Stimulated activated effector memory CD8-positive, alpha-beta T cell treated with anti-CD3 and anti-CD28 coated beads, Interleukin-12 subunit alpha, Interleukin-12 subunit beta, amount 100 ng/mL, for 72 hours (primary cell): ENCODE measurements around the gene ADGRD1.

Experiments
- ATAC-seq: fragments of 150-1000 bp; cut with Tn5 transposase; 2 replicates; pipeline ENCODE4 v1.10.0; 2021
- DNase-seq, 2 donors: peaks; one replicate each; pipeline ENCODE4 v3.0.0; 2021 to 2022; ENCODE audit warnings: low spot score in 2 of 2
- H3K27ac Mint-ChIP-seq: one replicate; pipeline ENCODE4 v1.8.0; 2022; ENCODE audit warnings: mild to moderate bottlenecking, mixed read lengths
- H3K36me3 Mint-ChIP-seq: one replicate; pipeline ENCODE4 v1.8.0; 2022; ENCODE audit warnings: mild to moderate bottlenecking, mixed read lengths
- H3K4me1 Mint-ChIP-seq: one replicate; pipeline ENCODE4 v1.8.0; 2022; ENCODE audit warnings: mixed read lengths
- H3K4me3 Mint-ChIP-seq: one replicate; pipeline ENCODE4 v1.8.0; 2022; ENCODE audit warnings: mild to moderate bottlenecking, mixed read lengths
- H3K9me3 Mint-ChIP-seq: one replicate; pipeline ENCODE4 v1.8.0; 2022; ENCODE audit warnings: mixed read lengths

Gene ADGRD1

DNA sequence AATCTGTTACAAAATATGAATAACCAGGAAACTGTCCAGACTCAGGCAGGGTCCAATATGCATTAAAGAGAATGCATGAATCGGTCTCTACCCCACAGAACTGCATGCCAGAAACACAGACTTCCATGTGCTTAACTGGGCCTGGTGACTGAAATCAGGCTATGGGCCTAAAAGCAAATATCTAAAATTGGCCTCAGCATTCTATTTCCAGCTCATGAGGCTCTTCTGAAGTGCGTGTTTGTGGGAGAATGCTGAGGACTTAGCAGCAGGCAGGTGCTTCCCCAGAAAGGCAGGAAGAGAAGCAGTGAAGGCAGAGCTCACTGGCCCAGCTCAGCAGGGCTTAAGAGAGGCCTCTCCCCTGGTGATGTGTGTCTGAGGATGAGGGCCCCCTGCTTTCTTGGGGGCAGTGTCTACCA, 48.5 kb downstream of the ADGRD1 start:
- Mint-ChIP-seq H3K9me3 (no peaks in the 10 kb centered on the region), H3K4me3 (no peak overlapping the region)

DNA sequence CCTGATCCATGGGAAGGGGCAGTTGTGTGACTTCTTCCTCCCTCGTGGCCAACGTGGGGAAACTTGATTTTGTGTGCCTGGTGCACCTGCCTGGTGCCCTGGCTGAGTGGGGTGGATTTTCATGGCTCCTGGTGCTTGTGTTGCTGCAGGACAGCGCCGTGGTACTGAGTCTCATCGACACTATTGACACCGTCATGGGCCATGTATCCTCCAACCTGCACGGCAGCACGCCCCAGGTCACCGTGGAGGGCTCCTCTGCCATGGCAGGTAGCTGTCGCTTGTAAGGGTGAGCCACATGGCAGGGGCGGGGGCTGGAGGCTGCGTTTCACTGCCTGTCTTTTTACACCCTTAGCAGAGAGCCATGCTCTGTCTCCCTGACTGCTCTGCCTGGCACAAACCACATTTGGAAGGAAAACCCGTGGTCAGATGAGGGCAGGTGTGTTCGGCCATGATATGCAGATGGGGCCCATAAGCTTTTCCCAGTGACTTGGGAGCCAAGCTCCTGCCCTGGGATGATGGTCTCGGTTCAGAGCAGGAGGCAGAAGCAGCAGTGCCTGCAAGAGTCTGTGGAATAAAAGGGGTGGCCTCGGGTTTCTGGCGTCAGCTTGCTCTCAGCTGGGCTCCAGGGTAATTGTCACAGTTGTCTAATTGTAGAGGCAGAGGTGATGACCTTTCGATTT, 49.5 kb downstream of the ADGRD1 start:
- DNase-seq (no peak), ATAC-seq (no peak)
- Mint-ChIP-seq H3K27ac (no peak overlapping the region), H3K4me3 (no peak overlapping the region), H3K36me3 (no peaks in the 10 kb centered on the region), H3K9me3 (no peaks in the 10 kb centered on the region), H3K4me1 (no peaks in the 10 kb centered on the region)

More for the DNA sequence above, 48.5 kb downstream of the ADGRD1 start:
- ATAC-seq (no peak), DNase-seq (no peak)
- H3K4me1 Mint-ChIP-seq: no peaks in the 10 kb centered on the region
- H3K27ac Mint-ChIP-seq: no peak overlapping the region
- H3K36me3 Mint-ChIP-seq: no peaks in the 10 kb centered on the region

DNA sequence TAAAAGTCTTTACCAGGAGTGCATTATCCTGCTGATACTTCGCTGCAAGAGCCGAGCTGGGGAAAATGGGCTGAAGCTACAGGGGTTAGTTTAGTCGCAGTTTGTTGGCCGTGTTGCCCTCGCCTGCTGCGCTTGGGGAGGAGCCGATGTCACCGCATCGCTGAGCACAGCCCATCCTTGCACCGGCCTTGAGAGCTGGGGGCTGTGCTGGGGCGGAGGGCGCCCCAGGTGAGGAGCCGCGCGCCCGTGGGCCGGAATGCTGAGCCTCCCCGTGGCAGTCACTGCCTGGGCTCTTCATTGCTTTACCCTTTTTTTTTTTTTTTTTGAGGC, 50.0 kb downstream of the ADGRD1 start:
- DNase-seq (no peak), ATAC-seq (no peak)
- Mint-ChIP-seq H3K9me3 (no peaks in the 10 kb centered on the region), H3K27ac (no peak overlapping the region), H3K4me1 (no peaks in the 10 kb centered on the region), H3K36me3 (no peaks in the 10 kb centered on the region), H3K4me3 (peak overlapping the region; percentile 28)

DNA sequence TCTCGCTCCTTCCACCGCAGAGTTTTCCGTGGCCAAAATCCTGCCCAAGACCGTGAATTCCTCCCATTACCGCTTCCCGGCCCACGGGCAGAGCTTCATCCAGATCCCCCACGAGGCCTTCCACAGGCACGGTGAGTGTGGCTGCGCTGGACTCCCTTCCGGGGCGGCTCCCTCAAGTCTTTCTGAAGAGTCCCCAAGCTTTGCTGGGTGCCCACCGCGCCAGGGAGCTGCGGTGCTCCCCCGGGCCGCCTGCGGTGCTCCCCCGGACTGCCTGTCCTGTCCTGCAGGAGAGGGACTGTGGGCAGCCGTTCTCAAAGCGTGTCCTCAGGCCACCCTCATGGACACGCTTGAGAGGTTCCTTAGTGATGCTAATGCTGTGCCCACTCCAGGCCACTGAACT, 50.5 kb downstream of the ADGRD1 start:
- peak overlapping the region; percentile 28 for H3K4me3 Mint-ChIP-seq
- H3K27ac Mint-ChIP-seq: no peak overlapping the region
- no peaks in the 10 kb centered on the region for H3K4me1 Mint-ChIP-seq
- DNase-seq: no peak
- H3K36me3 Mint-ChIP-seq: no peaks in the 10 kb centered on the region
- ATAC-seq: no peak
- no peaks in the 10 kb centered on the region for H3K9me3 Mint-ChIP-seq

- H3K9me3 Mint-ChIP-seq: no peaks in the 10 kb centered on the region
- H3K27ac Mint-ChIP-seq: no peak overlapping the region
- no peak overlapping the region for H3K4me3 Mint-ChIP-seq
- H3K36me3 Mint-ChIP-seq: no peaks in the 10 kb centered on the region
- DNase-seq: no peak
- ATAC-seq: peak; percentile 25
- no peaks in the 10 kb centered on the region for H3K4me1 Mint-ChIP-seq
These were observed 51.7 kb downstream of the ADGRD1 start for GRCh38 chr12:131005161-131006035.

- no peaks in the 10 kb centered on the region for H3K4me1 Mint-ChIP-seq
- no peaks in the 10 kb centered on the region for H3K36me3 Mint-ChIP-seq
- H3K27ac Mint-ChIP-seq: no peak overlapping the region
- H3K4me3 Mint-ChIP-seq: no peak overlapping the region
- DNase-seq (no peak), ATAC-seq (no peak)
- no peaks in the 10 kb centered on the region for H3K9me3 Mint-ChIP-seq
These were observed 52.5 kb downstream of the ADGRD1 start for GRCh38 chr12:131006036-131006735.

DNA sequence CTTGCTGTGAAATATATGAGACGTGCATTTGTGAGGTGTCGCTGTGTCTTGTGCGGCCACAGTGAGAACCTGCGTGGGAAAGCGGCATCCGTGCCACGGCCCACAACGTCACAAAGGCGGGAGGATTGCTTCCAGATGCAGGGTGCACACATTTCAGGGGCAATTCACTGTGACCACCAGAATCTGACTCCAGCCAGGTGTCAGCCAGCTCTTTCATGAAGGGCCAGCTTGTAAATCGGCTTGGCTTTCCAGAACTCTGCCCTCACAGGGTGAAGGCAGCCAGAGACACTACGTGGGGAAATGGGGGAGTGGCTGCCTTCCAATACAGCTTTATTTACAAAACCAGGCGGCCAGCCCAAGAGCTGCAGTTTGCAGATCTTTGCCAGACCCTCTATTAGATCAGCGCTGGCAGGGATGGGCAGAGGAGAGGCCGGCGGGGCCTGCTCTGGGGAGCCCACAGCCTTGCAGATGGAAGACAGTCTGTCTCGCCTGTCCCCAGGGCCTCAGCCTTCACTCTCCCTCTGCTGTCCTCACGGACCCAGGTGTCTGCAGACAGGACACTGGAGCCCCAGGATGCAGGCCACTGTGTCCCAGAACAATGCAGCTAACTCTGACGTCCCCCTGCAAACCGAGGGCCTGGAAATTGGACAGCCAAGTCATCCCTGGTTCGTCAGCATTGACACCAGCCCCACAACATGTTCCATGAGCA, 53.5 kb downstream of the ADGRD1 start:
- no peaks in the 10 kb centered on the region for H3K36me3 Mint-ChIP-seq
- no peak overlapping the region for H3K4me3 Mint-ChIP-seq
- no peaks in the 10 kb centered on the region for H3K9me3 Mint-ChIP-seq
- ATAC-seq: no peak
- H3K27ac Mint-ChIP-seq: no peak overlapping the region
- no peak for DNase-seq
- H3K4me1 Mint-ChIP-seq: no peaks in the 10 kb centered on the region

DNA sequence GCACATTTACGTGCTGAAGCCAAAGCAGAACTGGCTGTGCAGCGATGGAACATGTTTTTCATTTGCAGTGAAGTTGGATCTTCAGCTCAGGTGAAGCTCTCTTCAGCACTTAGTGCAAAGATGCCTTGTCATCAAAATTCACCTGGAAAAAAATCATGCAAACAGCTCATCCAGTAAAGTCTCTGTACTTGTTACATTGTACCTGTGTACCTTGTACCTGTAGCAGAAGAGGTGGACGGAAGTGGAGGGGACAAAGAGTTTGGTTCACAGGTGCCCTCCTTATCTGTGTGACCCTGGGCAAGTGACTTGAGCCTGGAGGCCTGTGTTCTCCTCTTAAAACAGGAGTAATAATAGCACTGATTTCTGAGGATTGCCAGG, 54.0 kb downstream of the ADGRD1 start:
- ATAC-seq: no peak
- H3K27ac Mint-ChIP-seq: no peak overlapping the region
- H3K9me3 Mint-ChIP-seq: no peaks in the 10 kb centered on the region
- no peaks in the 10 kb centered on the region for H3K36me3 Mint-ChIP-seq
- H3K4me1 Mint-ChIP-seq: no peaks in the 10 kb centered on the region
- H3K4me3 Mint-ChIP-seq: no peak overlapping the region
- no peak for DNase-seq

- ATAC-seq (peak; percentile 3), DNase-seq (no peak)
- no peaks in the 10 kb centered on the region for H3K9me3 Mint-ChIP-seq
- H3K4me3 Mint-ChIP-seq: no peak overlapping the region
- H3K27ac Mint-ChIP-seq: no peak overlapping the region
- no peaks in the 10 kb centered on the region for H3K36me3 Mint-ChIP-seq
- H3K4me1 Mint-ChIP-seq: no peaks in the 10 kb centered on the region
These were observed 54.6 kb downstream of the ADGRD1 start for GRCh38 chr12:131008131-131008912.

GRCh38 chr12:131008913-131009270, 55.2 kb downstream of the ADGRD1 start:
- peak; percentile 2 for ATAC-seq

DNA sequence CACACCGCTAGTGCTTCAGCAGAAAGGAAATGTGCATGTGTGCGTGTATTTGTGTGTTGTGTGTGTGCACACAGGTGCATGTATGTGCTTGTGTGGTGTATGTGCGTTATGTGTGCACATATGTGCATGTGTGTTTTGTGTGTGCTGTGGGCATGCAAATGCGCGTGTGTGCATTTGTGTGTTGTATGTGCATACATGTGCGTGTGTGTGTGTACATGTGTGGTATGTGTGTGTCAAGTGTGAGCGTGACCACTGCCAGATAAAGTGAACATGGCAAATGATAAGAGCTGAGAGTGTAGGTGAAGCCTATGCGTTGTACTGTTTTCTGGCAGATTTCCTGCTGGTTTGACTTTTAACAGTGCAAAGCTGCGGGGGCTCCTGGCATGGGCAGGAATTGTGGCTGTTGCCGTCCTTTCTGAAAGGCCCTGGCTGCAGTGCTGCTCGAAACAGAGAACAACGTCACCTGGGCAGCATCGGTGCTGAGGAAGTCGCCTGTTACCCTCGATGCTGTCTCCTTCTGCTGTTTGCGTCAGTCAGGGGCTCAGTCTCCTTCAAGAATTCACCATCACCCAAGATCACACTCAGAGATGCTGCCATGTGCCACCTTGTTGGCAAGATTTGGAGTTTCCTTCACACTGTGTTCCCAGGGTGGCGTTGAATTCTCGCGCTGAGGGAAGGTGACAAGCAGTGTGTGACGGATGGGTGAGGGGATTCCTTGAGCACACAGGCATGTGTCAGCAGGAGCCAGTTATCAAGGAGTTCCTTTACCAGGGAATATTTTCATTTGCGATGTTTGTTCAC, 56.1 kb downstream of the ADGRD1 start:
- H3K27ac Mint-ChIP-seq: no peak overlapping the region
- H3K4me1 Mint-ChIP-seq: no peaks in the 10 kb centered on the region
- H3K4me3 Mint-ChIP-seq: no peak overlapping the region
- DNase-seq (no peak), ATAC-seq (no peak)
- H3K36me3 Mint-ChIP-seq: no peaks in the 10 kb centered on the region
- no peaks in the 10 kb centered on the region for H3K9me3 Mint-ChIP-seq

More at GRCh38 chr12:131008913-131009270, 55.2 kb downstream of the ADGRD1 start:
- Mint-ChIP-seq H3K9me3 (no peaks in the 10 kb centered on the region), H3K36me3 (no peaks in the 10 kb centered on the region), H3K27ac (no peak overlapping the region), H3K4me3 (no peak overlapping the region), H3K4me1 (no peaks in the 10 kb centered on the region)
- DNase-seq: no peak

DNA sequence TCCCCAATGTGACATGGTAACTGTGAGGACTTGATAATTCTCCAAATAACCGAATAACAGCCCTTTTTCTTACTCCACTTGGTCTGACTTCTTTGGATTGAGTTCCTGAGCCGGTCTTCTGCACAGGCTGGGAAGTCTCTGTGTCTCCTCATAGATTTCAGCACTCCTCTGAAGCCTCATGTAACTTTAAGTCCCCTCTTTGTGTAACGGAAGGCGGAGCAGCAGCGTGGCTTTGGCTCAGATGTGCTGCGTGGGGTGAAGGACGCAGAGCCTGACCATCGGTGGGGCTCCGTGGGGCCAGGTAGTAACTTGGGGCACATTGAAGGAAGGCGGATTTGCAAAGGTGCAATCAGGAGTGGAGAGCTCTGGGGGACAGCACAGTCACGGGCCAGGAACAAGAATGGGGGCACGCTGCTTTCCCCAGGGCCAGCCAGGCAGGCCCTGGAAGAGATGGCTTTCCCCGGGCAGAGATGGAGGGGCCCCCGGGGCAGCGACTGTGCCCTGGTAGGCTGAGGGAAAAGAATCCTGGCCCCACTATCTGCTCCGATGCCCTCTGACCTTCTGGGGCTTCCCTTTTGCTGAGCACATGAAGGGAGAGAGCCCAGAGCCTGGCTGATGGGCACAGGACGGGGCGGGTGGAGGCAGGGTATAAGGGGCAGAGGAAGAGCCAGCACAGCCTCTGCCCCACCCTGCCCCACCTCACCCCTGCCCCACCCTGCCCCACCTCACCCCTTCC, 56.9 kb downstream of the ADGRD1 start:
- Mint-ChIP-seq H3K9me3 (no peaks in the 10 kb centered on the region), H3K36me3 (no peaks in the 10 kb centered on the region), H3K4me3 (no peak overlapping the region), H3K4me1 (no peaks in the 10 kb centered on the region), H3K27ac (no peak overlapping the region)
- DNase-seq (no peak), ATAC-seq (no peak)

DNA sequence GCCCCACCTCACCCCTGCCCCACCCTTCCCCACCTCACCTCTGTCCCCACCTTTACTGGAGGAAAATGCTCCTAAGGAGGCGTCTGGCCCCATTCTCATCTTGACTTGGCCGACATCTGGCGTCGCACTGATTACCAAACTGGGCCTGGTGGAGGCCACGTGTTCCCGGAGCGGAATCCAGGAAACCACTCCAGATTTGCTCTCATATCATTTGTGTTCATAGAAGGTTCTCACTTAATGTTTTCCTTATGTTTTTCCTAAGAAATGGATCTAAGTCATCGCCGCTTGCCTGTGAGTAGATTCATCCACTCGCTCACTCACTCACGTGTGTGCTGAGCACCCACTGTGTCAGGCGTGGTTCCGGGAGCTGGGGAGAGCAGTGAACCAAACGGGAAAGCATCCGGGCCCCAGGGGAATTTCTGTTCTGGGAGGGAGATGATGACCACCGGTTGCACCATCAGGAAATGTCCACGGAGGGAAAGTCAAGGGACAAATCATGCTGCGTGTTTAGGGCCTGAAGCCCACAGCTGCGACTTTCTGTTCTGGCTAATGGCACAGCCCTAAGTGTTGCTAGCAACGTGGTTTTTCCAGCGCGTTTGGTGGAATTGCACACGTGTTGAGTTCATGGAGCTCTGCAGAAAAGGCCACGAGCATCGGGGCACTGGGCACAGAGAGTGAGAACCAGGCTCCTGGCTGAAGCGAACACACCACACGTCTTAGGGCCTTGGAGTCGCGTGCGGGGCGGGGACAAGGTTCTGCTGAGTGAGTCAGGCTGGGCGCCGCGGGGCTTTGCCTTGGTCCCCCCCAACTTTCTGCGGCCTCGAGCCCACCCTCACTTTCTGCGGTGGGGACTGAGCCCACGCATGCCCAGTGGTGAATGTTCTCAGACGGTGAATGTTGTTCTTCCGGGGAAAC, 57.7 kb downstream of the ADGRD1 start:
- H3K9me3 Mint-ChIP-seq: no peaks in the 10 kb centered on the region
- H3K36me3 Mint-ChIP-seq: no peaks in the 10 kb centered on the region
- H3K4me1 Mint-ChIP-seq: no peaks in the 10 kb centered on the region
- ATAC-seq (no peak), DNase-seq (no peak)
- H3K27ac Mint-ChIP-seq: no peak overlapping the region
- no peak overlapping the region for H3K4me3 Mint-ChIP-seq
